SHP77 treated with DMSO at 0.1 percent for 48 hours (cell line): ENCODE results near the gene SERAC1.
"Not testable (repeated sequence)": the region's sequence is repeated elsewhere in the genome, so short reads cannot be mapped to it uniquely, and the experiment has no call there.

ENCODE experiments used
- DNase-seq: peaks from one replicate; lab custom pipeline; 2025; lab: John Stamatoyannopoulos, UW

Gene SERAC1

DNA sequence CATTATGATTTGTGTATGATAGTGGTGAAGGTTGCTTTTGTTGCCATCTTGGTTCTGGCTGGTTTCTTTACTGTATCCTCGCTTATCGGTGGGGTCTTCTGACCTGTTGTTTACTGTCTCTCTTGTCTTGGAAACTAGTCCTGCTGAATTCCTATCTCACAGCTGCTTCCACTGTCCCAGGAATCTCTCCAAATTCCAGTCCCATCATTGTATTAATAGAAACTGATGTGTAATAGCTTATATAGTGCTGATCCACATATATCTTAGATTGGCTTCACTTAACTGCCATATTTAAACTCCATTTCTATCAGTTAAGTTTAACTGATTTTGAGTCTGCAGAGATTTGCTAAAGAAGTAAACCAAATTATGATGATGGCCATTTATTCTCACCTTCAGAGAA lies 6.0 kb upstream of the SERAC1 start:
- DNase-seq = no peak

DNA sequence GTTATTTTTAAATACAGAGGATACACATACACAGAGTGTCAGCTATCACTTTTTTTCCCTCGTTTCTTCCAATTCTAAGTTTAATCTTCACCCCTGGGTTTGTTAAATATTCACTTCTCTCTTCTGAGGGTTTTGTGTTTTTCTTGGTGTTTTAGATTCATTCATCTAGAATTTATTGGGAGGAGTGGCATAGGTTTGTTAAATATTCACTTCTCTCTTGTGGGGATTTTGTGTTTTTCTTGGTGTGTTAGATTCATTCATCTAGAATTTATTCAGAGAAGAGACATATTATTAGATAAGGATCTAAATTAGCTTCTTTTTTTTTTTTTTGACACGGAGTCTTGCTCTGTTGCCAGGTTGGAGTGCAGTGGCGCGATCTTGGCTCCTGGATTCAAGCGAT lies 3.9 kb upstream of the SERAC1 start:
- no peak for DNase-seq

DNA sequence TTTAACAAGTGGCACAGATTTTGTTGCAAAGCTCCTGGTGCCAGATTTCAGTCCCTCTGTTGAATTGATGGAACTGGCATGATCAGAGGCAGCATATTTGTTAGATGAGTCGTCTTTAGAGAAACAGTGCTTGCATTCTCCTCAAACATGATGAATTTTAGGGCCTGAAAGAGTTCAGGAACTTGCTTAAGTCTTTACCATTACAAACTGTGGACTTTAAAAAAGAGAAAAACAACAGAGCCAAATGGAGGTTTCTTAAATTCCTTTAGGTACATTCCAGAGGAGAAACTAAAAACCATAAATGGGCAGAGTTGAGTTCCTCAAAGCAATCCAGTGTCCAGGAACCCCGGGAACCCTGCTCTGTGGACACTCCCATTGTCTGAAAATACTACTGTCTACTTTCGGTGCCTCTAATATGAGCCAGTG lies 2.6 kb upstream of the SERAC1 start:
- no peak for DNase-seq

DNA sequence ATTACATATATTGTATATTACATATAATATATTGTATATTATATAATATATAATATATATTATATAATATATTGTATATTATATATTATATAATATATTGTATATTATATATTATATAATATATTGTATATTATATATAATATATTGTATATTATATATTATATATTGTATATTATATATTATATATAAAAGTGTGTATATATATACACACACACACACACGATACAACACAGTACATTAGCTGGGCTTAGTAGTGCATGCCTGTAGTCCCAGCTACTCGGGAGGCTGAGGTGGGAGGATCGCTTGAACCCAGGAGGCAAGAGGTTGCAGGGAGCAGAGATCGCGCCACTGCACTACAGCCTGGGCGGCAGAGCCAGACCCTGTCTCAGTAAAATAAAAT lies 1.6 kb upstream of the SERAC1 start:
- not testable (repeated sequence) for DNase-seq

DNA sequence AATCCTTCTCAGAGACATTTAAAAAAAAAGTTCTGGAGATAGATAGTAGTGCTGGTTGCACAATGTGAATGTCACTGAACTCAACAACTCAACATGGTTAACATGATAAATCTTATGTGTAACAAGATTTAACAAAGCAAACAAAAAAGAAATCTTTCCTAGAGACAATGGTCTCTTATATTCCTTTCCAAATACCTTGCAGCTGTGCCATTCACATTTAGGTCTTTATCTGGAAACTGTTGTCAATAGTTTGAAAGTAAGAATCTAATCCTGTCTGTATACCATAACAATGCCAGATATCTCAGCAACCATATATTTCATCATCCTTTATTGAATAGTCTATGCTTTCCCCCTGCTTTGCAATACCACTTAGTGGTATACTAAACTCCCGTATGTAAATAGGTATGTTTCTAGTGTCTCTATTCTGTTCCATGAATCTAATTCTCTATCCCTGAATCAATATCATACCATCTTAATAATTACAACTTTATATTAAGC lies 2.1 kb downstream of the SERAC1 start:
- no peak for DNase-seq

DNA sequence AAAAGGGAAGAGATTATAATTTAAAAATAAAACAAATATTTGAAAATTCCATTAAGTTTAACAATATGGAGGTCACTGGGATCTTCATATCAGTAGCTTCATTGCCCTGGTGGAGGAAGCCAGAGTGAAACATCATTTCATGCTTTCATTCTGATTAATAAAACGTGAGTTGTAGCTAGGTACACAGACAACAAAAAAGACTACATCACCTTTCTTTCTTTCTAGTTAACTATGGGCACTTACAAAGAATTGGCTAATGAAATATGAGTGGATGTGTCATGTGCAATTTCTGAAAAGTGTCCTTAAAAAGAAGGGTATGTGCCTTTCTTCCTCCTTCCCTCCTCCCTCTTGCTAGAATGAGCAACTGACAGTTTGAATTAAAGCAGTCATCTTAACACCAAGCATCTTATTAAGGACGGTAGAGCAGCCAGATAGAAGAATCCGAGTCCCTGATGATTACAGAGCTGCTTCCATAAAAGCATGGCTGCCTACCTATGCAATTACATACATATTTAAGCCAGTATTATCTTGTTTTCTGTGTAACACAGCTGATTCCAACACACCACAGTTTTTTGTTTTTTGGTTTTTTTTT lies 3.4 kb downstream of the SERAC1 start:
- no peak for DNase-seq

DNA sequence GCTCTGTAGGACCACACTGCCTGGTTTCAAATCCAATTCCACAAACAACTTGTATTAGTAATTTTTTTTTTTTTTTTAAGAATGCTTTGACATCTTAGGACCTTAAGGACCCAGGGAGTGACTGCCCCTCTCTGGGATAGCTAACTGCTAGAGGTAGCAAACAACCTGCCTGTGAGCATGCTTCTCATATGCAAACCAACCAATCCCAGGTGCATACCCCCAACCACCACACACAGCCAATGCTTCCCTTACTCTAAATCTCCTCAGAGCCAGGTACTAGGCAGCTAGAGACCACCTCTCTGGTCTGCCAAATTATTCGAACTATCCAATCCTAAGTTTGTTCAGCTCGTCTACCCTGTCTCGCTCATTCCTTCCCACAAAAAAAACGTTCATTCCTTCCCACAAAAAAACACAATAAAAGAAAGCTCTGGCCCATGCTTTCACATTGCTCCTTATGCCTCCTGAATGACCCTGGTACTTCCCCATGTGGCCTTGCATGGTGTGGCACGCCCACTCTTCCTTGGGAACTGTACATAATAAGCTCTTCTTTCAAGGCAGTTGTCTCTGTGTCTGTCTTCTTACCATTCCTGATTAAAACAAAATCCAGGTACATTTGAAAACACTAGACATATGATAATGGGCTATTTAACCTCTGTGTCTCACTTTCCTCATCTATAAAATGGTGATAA lies 6.4 kb downstream of the SERAC1 start:
- DNase-seq = no peak

DNA sequence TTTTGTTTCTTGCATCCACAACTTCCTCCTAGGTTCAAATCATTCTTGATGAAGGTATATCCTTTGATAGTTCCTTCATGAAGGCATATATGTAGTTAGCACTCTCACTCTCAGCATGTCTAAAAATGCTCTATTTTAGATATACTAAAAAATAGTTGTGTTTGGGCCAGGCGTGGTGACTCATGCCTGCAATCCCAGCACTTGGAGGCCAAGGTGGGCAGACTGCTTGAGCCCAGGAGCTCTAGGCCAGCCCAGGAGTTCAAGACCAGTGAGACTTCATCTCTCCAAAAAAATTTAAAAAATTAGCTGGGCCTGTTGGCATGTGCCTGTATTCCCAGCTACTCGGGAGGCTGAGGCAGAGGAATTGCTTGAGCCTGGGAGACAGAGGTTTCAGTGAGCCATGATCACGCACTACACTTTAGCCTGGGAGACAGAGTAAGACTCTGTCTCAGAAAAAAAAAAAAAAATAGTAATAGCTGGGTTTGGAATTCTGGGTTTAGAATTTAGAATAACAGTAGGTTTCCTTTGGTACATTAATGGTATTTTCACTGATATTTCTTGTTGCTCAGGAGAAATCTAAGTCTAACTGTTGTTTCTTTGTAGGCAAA lies 7.0 kb downstream of the SERAC1 start:
- DNase-seq = no peak

DNA sequence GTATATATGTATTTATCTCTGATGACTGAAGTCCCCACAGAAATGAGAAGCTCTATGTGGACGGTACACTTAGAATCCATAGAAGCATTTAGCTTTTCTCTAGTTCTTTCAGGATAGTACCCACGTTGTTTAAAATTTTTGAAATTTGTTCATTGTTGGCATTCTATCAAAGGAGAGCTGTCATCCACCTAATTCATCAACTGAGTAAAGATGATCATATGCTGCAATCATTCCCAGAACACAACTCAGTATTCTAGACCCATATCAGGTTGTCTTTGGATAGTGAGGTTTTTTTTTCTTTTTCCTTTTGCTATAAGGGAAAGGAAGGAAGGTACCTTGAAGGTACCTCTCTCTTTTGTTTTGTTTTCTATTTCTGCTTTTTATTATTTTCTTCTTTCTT lies 9.3 kb downstream of the SERAC1 start:
- DNase-seq = no peak

DNA sequence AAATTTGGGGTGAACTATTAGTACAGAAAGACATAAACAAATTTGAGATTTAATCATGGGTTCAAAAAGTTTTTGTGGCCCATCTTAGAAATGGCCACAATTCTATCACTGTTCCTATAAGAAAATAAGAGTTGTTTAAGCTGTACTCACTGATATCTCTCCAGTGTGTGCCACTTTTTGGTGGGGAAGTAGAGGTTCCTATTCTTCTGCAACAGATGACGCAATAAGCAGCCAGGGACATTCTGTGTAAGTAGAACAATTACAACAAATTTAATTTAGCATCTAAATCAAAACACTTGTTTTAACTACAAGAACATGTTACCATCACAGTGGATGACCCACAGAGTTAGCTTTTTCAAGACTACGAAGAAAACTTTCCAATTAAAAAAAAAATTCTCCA lies 9.9 kb downstream of the SERAC1 start:
- DNase-seq = no peak

DNA sequence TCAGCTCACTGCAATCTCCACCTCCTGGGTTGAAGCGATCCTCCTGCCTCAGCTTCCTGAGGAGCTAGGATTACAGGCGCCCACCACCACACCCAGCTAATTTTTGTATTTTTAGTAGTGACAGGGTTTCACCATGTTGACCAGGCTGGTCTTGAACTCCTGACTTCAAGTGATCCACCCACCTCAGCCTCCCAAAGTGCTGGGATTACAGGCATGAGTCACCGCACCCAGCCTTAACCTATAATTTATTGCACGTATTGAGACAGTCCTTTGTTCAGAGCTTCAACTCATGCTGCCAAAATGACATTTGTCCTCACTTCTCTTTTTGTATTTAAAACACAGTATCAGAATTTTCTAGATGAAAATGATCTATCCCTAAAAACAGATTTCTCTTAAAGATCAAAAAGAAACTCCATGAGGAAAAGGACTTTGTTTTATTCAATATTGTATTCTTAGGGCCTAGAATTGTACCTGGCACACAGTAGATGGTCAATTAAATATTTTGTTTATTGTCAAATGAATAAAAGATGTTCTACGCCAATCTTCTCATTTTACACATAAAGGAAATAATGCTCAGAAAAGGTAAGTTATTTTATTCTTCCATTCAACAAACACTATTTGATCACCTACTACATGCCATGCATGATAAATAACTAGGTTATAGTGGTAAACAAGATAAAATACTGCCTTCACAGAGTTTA lies 10.8 kb downstream of the SERAC1 start:
- DNase-seq = no peak

DNA sequence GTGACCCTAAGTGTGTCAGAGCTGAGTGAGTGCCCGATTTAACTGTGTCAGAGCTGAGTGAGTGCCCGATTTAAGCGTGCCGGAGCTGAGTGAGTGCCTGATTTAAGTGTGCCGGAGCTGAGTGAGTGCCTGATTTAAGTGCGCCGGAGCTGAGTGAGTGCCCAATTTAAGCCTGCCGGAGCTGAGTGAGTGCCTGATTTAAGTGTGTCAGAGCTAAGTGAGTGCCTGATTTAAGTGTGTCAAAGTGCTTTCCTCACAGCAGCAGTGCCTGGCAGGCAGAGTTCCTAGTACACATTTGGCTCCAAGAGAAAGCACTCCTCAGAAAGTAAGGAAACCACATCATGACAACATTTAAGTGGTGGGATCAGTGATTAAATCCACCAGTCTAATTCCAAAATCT lies 13.2 kb downstream of the SERAC1 start:
- no peak for DNase-seq

DNA sequence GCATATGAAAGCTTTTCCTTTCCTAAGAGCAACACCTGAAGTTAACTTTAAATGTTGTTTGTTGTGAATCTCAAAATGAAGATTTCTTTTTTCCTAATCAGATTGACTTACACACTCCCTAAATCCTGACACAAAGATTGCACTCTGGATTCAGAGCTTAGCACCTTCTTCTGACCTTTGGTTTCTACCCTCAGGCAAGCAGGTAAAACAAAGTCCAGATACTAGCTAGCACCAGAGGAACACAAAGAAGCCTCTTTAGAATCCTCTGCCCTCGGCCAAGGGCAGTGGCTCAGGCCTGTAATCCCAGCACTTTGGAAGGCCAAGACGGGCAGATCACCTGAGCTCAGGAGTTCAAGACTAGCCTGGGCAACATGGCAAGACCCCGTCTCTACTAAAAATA lies 14.5 kb downstream of the SERAC1 start:
- DNase-seq = no peak

DNA sequence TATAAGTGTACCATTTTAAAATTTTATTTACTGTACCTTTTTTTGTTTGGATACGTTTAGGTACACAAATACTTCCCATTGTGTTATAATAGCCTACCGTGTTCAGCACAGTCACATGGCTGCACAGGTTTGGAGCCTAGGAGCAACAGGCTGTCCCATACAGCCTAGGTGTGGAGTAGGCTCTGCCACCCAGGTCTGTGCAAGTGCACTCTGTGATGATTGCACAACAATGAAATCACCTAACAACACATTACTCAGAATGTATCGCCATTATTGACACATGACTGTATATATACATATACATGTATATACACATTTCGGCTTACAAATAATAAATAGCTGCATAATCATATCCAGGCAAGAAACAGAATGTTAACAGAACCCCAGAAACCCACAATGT lies 15.4 kb downstream of the SERAC1 start:
- DNase-seq = no peak

DNA sequence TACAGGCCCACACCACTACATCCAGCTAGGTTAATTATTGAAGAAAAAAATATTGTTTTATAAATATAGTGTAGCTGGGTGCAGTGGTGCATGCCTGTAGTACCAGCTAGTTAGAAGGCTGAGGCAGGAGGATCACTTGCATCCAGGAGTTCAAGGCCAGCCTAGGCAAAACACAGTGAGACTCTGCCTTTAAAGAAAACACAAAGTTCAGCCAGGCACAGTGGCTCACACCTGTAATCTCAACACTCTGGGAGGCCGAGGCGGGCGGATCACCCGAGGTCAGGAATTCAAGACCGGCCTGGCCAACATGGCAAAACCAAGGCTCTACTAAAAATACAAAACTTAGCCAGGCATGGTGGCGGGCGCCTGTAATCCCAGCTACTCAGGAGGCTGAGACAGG lies 16.0 kb downstream of the SERAC1 start:
- DNase-seq = not testable (repeated sequence)

DNA sequence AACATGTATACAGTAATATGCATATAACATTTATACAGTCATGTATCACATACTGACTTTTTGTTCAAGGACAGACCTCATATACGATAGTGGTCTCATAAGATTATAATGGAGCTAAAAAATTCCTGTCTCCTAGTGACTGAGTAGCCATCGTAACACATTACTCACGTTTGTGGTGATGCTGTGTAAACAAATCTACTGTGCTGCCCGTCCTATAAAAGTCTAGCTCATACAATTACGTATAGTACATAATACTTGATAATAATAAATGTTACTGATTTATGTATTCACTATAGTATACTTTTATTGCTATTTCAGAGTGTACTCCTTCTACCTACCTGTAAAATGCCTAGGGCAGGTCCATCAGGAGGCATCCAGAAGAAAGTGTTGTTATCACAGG lies 17.4 kb downstream of the SERAC1 start:
- no peak for DNase-seq

DNA sequence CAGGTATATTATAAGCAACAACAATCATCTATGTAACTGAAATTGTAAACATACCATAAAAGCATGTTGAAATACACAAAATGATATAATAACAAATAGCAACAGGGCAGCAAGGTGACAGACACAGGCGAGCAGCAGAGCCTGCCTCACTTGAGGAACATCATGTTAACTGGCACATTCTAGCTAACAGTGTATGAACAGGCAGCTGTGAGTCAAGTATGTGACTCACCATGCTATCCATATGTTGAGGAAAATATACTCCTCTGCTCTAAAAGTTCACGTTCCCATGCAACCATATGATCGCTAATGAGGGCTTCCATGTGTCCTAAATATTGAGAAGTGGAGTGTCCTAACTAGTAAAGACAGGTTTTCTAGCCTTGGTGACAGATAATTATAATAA lies 18.4 kb downstream of the SERAC1 start:
- no peak for DNase-seq

DNA sequence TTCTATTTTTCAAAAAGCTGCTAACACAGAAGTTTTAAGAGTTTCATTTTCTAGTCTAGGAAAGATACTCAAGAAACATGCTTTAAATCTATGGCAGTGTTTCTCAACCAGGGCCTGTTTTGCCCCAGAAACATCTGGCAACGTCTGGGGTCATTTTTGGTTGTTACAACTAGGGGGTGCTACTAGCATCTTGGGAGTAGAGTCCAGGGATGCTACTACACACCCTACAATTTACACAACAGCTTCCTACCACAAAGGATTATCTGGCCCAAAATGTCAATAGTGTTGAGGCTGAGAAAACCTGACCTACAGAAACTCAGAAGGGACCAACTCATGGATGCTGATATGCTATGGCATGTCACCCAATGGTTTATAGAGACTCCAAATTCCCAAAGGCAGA lies 24.4 kb downstream of the SERAC1 start:
- no peak for DNase-seq

DNA sequence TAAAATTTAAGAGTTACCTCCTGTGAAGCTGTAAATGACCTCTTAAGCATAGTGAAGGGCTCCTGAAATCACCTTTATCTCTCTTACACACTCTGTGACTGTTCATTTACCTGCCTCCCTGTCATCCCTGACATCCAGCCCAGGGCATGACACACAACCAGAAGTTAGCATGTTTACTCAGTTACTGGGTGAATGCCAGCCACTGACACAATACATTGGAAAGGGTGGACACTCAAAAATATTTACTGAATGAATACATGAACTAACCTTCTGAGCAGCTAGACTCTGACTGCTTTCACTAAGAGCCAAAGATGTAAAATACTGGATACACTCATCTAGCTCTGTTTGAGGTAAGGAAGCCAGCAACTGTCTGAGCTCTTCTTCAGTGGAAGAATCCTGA lies 25.3 kb downstream of the SERAC1 start:
- no peak for DNase-seq

DNA sequence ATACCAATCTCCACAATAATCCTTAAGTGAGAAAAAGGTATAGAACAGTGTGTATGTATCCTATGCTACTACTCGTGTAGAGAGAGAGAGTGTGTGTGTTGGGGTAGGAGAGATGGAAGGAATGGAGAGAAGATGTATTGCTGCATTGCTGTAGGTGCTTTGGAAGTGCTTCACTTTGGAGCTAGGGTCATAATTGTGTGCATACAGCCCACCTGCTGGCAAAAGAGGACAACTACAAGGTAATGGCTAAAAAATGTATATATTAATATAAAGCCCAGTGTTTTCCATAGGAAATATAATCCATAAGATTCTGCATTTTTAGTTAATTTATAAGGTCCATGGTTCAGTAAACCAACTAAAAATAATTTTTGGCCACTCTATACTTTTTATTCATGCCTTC lies 36.1 kb downstream of the SERAC1 start:
- peak; percentile 17 for DNase-seq

DNA sequence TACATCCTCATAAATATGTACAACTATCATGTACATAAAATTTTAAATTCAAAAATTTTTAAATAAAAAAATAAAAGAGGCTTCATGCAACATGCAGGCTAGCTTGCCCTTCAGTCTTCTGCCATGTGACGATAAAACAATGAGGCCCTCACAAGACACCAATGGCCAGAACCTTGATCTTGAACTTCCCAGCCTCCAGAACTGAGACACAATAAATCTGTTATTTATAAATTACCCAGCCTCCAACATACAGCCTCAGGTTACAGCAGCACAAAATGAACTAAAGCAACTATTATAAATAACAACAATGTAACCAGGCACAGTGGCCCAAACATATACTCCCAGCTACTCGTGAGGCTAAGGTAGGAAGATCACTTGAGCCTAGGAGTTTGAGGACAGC lies 42.8 kb downstream of the SERAC1 start:
- DNase-seq = no peak

DNA sequence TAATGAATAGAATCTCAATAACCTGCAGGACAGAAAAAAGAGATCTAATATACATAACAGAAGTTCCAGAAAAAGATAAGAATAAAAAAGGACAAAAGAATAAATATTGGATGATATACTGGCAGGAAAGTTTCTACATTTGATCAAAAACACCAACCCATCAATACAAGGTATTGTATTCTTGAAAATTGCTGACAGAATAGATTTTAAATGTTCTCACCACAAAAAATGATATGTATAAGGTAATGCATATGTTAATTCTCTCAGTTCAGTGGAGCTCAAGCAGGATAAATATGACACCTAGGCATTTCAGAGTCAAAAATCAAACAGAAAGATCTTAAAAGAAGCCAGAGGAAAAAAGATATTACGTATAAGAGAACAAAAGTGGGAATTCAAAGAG lies 43.8 kb downstream of the SERAC1 start:
- no peak for DNase-seq

DNA sequence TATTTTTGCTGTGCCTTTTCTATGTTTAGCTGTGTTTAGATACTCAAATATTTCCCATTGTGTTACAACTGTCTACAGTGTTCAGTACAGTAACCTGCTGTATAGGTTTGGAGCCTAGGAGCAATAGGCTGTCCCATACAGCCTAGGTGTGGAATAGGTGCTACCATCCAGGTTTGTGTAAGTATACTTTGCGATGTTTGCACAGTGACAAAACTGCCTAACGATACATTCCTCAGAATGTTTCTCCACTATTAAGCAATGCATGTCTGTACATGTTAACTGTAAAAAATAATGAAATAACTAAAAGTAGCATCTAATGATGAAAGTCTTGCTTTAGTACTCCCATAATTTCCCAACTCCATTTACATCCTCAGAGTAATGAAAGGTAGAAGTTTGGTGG lies 46.0 kb downstream of the SERAC1 start:
- no peak for DNase-seq
